ENCODE results near the gene ZNF222.

Gene ZNF222

GRCh38 chr19:44025217-44025936, at the start of gene ZNF222:
TSS of gene ZNF222 (plus strand) at chr19:44025379. CDS start at chr19:44025437, 58 bp downstream.
- DNase-seq: peak; percentile 69

DNA sequence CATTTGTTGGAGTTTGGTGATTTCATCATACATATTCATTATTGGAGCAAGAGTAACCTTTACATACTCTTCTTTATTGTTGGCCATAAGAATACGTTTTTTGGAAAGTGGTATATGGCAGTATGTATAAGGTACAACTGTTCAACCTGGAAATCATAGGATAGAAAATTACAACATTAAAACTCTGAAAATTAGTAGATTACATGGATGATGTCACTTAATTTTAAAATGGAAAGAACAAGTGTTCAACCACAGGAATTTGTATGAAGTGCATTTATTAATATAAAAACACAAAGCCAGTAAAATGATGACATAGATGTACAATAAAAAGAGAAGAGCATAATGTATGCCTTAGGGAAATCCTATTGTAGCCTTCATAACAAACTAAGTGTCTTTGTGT, 48.4 kb upstream of the ZNF222 start:
- no peak for DNase-seq

DNA sequence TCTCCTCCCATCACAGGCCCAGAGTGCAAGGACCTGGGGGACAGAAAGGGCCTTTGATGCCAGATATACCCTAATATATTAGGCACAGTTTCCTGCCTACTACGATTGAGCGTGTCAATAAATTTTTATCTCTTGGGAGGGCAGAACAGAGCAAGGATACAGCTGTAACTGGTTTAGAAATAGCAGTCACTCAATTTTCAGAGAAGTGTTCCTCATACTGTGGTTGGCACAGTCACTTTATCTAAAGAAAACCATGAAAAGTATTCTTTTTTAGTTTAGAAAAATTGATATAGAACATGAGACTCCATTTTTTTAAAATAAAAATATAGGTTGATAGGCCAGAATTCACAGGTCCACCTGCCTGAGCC, 41.7 kb upstream of the ZNF222 start:
- no peak for DNase-seq

DNA sequence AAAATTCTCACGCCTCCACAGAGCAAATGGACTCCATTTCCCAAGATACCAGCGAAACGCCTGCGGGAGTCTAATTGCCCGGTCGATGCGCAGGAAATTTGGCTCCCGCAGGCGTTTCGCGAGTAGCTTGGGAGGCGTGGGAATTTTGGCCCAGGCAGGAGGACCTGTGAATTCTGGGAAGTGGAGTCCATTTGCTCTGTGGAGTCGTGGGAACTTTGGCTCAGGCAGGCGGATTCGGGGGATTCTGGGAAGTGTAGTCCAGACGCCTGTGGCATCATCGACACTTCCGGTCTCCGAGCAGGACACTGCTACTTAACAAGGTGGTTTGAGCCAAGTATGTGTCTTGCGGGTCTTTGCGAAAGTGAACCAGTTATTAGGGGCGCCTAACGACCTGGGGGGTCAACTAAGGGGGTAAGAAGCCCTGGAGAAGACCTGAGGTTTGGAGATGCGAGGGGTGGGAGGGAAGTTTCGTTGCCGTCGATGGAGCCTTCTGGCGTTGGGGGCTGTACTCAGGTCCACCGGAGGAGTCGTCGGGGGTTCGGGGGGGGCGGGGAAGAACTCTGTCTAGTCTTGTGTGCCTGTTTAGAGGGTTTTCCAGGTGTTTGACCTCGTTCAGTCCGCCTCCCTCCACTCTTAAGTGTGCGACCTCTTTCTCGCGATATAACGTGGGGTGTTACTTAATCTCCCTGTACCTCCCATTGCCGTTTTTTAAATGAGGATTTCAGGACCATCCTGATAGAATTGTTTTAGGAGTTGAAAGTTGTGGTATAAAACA, 41.1 kb upstream of the ZNF222 start, which contains the start of gene ZNF155:
Gene ZNF155, plus strand, starts transcription at position 277 of the 775 bp plus-strand sequence. CDS start 4,356 bp downstream, outside the sequence.
- DNase-seq: peak; percentile 93

GRCh38 chr19:43984687-43985000, 40.5 kb upstream of the ZNF222 start:
- DNase-seq: no peak

GRCh38 chr19:43997631-43998290, 27.4 kb upstream of the ZNF222 start:
- no peak for DNase-seq

DNA sequence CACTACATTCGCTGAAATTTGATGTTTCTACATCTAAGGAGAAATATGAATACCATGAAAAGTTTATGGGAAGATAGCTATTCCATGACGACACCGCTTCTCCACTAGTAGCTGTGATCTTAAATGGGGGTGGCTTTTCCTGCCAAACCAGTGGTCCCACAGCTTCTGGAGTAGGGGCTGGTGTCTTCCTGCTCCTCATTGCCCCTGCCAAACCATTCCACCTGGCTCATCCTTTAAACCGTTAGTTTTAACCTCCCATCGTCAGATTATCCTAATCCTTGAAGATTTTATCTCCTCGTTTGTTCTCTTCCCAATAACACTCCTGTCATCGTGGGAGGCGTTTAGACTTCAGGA, 23.0 kb upstream of the ZNF222 start:
- DNase-seq: no peak

- peak; percentile 95 for DNase-seq
Observed at GRCh38 chr19:44002566-44003460, 22.4 kb upstream of the ZNF222 start, which contains the start of gene ZNF230. TSS of gene ZNF230 (plus strand) at chr19:44002957. CDS start at chr19:44007079, 4,122 bp downstream.

GRCh38 chr19:44003461-44004009, 21.6 kb upstream of the ZNF222 start:
- no peak for DNase-seq

GRCh38 chr19:44005973-44006372, 19.2 kb upstream of the ZNF222 start:
- no peak for DNase-seq

DNA sequence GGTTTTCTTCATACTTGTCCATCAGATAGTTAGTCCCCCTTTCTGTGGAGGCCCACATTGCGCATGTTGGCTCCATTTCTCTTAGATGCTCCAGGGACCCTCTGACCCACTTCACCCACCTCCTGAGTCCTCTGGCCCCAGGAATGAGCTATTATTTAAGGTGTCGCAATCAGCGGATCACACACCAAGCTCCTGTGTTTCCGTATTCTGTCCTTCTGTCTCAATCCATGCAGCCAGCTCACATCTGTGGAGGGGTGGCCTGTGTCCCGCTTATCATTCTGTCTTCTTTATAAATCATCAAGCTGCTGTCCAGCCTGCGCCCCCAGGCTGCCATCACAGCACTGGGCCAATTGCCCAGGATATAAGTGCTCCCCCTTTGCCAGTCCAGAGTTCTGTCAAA, 17.7 kb upstream of the ZNF222 start:
- DNase-seq: no peak

DNA sequence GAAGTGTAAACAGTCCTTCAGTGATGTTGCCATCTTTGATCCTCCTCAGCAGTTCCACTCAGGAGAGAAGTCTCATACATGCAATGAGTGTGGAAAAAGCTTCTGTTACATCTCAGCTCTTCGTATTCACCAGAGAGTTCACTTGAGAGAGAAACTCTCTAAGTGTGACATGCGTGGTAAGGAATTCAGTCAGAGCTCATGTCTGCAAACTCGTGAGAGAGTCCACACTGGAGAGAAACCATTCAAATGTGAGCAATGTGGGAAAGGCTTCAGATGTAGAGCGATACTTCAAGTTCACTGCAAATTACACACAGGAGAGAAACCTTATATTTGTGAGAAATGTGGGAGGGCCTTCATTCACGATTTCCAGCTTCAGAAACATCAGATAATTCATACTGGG, 14.7 kb upstream of the ZNF222 start:
- no peak for DNase-seq

DNA sequence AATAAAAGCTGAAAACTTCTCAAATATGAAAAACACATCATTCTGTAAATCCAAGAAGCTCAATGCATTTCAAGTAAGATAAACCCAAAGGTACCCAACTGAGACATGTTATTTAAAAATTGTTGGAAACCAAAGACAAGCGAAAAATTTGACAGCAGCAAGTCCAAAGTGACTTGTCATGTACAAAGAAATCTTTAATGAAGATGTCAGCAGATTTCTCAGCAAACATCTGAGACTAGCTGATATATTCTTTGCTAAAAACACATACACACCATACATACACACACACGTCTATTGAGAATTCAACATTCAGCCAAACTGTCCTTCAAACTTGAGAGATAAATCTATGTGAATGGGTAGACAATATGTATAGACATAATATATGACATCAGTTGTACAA, 5.7 kb upstream of the ZNF222 start:
- no peak for DNase-seq

DNA sequence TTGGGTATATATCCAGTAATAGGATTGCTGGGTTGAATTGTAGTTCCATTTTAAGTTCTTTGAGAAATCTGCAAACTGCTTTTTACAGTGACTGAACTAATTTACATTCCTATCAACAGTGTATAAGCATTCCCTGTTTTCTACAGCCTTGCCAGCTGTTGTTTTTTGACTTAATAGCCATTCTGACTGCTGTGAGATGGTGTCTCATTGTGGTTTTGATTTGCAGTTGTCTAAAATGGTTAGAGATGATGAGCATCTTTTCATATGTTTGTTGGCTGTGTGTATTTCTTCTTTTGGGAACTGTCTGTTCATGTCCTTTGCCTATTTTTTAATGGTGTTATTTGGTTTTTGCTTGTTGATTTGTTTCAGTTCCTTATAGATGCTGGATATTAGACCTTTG, 4.0 kb upstream of the ZNF222 start:
- no peak for DNase-seq

DNA sequence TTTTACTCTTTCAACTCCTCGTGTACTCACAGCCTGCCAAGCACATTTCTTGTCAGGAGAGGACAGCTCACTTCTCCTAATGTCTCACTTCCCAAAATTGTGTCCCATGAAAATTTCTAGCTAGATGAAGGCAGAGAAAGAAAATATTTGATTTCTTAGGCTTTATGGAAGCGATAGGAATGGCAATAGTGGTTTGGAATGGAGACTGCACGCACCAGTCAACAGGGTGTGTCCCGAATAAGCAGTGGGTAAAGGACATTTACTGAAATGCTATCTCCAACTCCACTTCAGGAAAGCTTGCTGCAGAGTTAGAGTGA, 321 bp upstream of the ZNF222 start:
- no peak for DNase-seq

DNA sequence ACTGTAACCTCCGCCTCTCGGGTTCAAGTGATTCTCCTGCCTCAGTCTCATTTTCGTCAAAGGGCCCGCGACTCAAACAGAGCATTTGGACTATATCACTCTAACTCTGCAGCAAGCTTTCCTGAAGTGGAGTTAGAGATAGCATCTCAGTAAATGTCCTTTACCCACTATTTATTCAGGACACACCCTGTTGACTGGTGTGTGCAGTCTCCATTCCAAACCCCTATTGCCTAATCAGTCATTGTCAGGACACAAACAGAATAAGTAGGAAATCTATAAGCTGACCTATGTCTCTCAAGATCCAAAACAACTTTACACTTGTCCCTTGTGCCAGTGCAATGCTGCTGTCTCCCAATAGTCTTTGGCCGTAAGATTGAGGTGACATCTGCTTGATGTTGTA, 1.4 kb downstream of the ZNF222 start:
- DNase-seq: no peak

GRCh38 chr19:44032001-44032610, 6.9 kb downstream of the ZNF222 start:
- DNase-seq: no peak

GRCh38 chr19:44042147-44042546, 17.0 kb downstream of the ZNF222 start:
- DNase-seq: no peak

DNA sequence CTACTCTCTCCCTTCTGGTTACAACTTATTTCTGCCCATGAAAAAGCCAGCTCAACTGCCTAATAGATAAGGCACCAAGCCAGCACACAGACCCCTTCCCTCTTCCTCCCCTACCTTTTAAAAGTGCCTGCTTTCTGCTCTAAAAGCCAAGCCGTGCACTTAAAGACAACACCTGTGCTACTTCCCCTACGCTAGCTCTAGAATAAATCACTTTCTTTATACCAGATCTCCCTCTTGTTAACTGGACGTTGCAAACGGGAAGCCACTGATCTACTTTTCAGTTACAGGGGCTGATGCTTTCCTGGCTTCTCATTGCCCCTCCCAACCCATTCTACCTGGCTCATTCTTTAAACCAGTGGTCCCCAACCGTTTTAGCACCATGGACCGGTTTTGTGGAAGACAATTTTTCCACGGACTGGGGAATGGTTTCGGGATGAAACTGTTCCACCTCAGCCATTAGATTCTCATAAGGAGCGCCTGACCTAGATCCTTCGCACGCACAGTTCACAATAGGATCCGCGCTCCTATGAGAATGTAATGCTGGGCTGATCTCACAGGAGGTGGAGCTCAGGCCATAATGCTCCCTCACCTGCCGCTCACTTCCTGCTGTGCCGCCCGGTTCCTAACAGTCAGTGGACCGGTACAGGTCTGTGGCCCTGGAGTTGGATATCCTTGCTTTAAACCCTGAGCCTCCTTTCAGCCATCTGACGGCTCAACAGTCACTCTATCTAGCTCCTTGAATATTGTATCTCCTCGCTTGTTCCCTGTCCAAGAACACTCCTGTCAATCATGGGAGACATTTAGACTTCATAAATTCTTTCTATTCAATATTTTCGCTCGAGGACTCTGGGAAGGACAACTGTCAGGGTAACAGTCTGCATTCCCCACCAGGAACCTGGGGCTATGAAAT, 25.8 kb downstream of the ZNF222 start:
- no peak for DNase-seq

DNA sequence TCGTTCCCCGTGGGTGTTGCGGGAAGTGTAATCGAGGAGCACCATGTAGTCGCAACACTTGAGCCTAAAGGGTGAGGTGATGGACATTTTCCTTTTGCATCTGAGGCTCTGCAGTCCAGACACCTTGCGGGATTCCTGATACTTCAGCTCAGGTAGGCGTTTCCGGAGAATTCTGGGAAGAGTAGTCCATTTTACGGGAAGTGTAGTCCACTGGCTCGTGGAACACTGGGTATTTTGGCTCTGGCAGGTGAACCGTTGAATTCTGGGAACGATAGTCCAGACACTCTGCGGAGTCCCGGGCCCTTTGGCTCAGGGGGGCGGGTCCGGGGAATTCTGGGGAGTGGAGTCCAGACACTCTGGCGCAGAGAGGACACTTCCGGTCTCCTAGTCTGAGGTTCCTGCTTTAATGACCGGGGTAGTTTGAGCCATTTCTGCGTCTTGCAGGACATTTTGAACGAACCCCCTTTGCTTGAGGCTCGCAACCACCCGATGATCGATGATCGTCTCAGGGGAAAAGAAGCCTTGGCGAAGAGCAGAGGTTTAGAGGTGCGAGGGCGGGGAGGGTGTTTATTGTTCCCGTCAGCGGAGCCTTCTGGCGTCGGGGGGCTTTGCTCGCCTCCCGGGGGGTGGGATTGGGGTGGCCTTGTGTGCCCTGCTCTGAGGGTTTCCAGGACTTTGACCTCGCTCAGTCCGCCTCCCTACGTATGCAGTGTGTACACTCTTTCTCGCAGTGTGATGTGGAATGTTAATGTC, 26.6 kb downstream of the ZNF222 start, which contains the start of gene ZNF223:
Gene ZNF223, plus strand, starts transcription at position 387 of the 753 bp plus-strand sequence. CDS start 3,141 bp downstream, outside the sequence.
- peak; percentile 93 for DNase-seq

Data from NCI-H1694 (cell line).